ENCODE results near the gene CHST8. TPM values are rescaled to one million over a fixed set of nuclear protein-coding genes. Genes with fewer than 3 reads are reported as not detected.

CHST8 gene
- total and polyA plus RNA-seq, 2 experiments from 2014 or later: 9.3 to 38.2 TPM

GRCh38 chr19:33805313-33805712 is 183.6 kb downstream of the CHST8 start:
- Mint-ChIP-seq H3K4me3 (no peak overlapping the region), H3K27me3 (ENCODE audit: insufficient read depth, low read depth, poor library complexity) (peaks cover 5% of the 10 kb centered on the region), H3K9me3 (no peaks in the 10 kb centered on the region), H3K4me1 (no peaks in the 10 kb centered on the region), H3K27ac (no peak overlapping the region), H3K36me3 (ENCODE audit: low read depth) (peaks cover 80% of the 10 kb centered on the region)
- no peak overlapping the region for H3K4me3 ChIP-seq
- ATAC-seq (no peak), DNase-seq (ENCODE audit: low spot score) (no peak)
- H3K79me2 ChIP-seq (replicated peaks; ENCODE audit: insufficient read depth): 0 out of 2 replicates have a peak, but pooled peaks cover 11% of the 10 kb centered on the region
- H3F3A ChIP-seq (replicated peaks; ENCODE audit: low read depth): no peaks in the 10 kb centered on the region
- H3K9me2 ChIP-seq (ENCODE audit: insufficient read depth): no peaks in the 10 kb centered on the region
- H3K27me3 ChIP-seq (ENCODE audit: insufficient read depth): no peaks in the 10 kb centered on the region
- H2AFZ ChIP-seq: no peak overlapping the region
- no peak for TF ChIP-seq STAT1 (IDR thresholded peaks at IDR 0.05; ENCODE audit: unreplicated experiment)
- no peak for TF ChIP-seq CTCF (conservative IDR thresholded peaks at IDR 0.05; ENCODE audit: low read depth in 2 of 2)
- TF ChIP-seq, protein P1, sequence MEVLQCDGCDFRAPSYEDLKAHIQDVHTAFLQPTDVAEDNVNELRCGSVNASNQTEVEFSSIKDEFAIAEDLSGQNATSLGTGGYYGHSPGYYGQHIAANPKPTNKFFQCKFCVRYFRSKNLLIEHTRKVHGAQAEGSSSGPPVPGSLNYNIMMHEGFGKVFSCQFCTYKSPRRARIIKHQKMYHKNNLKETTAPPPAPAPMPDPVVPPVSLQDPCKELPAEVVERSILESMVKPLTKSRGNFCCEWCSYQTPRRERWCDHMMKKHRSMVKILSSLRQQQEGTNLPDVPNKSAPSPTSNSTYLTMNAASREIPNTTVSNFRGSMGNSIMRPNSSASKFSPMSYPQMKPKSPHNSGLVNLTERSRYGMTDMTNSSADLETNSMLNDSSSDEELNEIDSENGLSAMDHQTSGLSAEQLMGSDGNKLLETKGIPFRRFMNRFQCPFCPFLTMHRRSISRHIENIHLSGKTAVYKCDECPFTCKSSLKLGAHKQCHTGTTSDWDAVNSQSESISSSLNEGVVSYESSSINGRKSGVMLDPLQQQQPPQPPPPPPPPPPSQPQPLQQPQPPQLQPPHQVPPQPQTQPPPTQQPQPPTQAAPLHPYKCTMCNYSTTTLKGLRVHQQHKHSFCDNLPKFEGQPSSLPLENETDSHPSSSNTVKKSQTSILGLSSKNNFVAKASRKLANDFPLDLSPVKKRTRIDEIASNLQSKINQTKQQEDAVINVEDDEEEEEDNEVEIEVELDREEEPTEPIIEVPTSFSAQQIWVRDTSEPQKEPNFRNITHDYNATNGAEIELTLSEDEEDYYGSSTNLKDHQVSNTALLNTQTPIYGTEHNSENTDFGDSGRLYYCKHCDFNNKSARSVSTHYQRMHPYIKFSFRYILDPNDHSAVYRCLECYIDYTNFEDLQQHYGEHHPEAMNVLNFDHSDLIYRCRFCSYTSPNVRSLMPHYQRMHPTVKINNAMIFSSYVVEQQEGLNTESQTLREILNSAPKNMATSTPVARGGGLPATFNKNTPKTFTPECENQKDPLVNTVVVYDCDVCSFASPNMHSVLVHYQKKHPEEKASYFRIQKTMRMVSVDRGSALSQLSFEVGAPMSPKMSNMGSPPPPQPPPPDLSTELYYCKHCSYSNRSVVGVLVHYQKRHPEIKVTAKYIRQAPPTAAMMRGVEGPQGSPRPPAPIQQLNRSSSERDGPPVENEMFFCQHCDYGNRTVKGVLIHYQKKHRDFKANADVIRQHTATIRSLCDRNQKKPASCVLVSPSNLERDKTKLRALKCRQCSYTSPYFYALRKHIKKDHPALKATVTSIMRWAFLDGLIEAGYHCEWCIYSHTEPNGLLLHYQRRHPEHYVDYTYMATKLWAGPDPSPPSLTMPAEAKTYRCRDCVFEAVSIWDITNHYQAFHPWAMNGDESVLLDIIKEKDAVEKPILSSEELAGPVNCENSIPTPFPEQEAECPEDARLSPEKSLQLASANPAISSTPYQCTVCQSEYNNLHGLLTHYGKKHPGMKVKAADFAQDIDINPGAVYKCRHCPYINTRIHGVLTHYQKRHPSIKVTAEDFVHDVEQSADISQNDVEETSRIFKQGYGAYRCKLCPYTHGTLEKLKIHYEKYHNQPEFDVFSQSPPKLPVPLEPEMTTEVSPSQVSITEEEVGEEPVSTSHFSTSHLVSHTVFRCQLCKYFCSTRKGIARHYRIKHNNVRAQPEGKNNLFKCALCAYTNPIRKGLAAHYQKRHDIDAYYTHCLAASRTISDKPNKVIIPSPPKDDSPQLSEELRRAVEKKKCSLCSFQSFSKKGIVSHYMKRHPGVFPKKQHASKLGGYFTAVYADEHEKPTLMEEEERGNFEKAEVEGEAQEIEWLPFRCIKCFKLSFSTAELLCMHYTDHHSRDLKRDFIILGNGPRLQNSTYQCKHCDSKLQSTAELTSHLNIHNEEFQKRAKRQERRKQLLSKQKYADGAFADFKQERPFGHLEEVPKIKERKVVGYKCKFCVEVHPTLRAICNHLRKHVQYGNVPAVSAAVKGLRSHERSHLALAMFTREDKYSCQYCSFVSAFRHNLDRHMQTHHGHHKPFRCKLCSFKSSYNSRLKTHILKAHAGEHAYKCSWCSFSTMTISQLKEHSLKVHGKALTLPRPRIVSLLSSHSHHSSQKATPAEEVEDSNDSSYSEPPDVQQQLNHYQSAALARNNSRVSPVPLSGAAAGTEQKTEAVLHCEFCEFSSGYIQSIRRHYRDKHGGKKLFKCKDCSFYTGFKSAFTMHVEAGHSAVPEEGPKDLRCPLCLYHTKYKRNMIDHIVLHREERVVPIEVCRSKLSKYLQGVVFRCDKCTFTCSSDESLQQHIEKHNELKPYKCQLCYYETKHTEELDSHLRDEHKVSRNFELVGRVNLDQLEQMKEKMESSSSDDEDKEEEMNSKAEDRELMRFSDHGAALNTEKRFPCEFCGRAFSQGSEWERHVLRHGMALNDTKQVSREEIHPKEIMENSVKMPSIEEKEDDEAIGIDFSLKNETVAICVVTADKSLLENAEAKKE (CRISPR knock-in tag; IDR thresholded peaks at IDR 0.05): no peak
- no peak for TF ChIP-seq NANOG (IDR thresholded peaks at IDR 0.05; ENCODE audit: borderline replicate concordance)
- TF ChIP-seq CREB1 (CRISPR knock-in tag; IDR thresholded peaks at IDR 0.05; ENCODE audit: low read depth): no peak
- no peak for TF ChIP-seq JUNB (IDR thresholded peaks at IDR 0.05; ENCODE audit: unreplicated experiment)
- TF ChIP-seq REST (IDR thresholded peaks at IDR 0.05; ENCODE audit: unreplicated experiment): no peak
- no peak overlapping the region for H3K27ac ChIP-seq (ENCODE audit: low read depth)
- H4K20me1 ChIP-seq (replicated peaks; ENCODE audit: insufficient read depth): peaks cover under 1% of the 10 kb centered on the region; the same call in 1 of the 2 replicates
- H3K4me1 ChIP-seq (ENCODE audit: insufficient read depth): no peaks in the 10 kb centered on the region
- peaks cover 3% of the 10 kb centered on the region for H3K36me3 ChIP-seq (ENCODE audit: insufficient read depth)
- H3K4me2 ChIP-seq: no peak overlapping the region

Measured in GM23338 (cell line).